Activated gamma-delta T cell (primary cell): Measurements from ENCODE around the gene CBX1.

Experiments
- DNase-seq: peaks from one replicate; lab custom pipeline; 2025; lab: John Stamatoyannopoulos, UW
- total RNA-seq, 2 donors: gene quantifications; one replicate each; lab custom pipeline; 2026; lab: John Stamatoyannopoulos, UW

The CBX1 gene
- total RNA-seq, result 53.0 to 53.5 reads per million in 2 donors

DNA sequence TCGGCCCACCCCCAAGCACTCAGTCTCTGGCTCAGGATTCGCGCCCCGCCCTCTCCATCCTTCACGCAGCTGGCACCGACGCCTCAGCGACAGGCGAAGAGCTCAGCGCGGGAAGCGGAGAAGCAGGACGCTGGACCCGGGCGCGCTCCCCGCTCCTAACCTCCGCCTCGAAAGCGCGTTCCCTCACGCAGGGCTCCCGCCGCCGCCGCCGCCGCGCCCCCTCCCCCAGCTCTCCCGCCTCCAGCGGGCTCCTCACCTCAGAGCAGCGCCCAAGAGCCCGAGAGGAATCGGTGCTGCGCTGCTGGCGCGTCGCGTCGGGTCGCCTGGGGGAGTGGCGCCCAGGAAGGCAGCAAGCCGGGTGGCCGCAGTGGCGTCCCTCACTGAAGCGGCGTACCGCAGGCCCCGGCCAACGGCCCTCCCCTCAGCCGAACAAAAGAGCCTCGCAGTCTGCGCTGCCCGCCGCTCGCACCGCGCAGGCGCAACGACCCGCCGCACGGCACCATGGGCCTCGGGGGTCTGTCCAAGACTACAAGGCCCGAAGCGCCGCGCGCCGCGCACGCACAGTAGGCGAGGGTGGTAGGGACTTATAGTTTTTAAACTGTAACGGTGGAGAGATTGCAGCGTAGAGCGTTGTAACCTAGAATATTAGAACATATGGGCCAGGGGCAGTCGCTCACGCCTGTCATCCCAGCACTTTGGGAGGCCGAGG, at the start of gene CBX1:
Gene CBX1 (minus strand): TSS at position 467 of the 709 bp plus-strand sequence. CDS start 24,474 bp downstream, outside the sequence.
- DNase-seq, result peak; percentile 96

DNA sequence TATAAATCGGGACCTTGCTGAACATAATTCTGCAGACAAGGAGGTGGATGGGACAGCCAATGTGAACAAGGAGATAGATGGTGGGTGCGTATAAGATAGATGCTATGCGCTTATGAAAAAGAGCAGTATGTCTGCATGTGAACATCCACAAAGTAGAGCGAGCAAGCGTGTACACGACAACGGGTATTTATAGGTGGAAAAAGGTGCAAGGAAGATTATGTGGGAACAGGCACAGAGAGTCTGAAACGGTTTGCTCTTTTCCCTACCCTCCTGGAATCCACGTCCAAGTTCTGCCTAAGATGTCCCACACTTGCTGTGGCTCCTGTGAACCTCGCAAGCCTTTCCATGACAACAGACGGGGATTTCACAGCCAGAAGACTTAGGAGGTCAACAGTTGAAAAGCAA, 49.3 kb upstream of the CBX1 start:
- no peak for DNase-seq

DNA sequence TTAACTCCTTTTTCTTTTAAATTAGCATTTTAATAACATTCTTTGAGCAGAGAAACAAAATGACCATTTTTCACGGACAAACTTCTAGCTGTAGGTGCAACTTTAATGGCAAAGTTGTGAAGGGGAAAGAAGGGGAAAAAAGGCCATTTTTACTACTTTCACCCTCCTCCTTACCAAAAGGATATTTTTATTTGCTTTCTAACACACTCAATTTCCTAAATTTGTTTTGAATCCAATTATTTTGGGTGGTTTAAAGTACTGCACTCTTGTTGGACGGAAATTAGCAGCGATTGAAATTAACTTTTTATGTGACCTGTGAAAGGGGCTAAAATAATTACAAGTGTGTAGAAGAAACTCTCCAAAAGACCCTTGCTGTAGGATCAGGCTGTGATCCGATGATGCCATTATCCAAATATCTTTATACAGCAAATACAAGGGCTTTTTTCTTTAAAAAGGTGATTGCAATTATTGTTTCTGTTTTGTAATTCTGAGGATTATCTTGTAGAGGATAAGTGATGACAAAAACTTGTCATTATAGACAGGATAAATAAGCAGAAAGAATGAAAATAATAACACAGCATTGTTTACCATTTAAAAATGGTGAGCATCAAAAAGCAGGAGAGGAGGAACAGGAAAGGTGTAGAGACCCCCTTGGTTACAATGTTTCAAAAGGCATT, 48.6 kb upstream of the CBX1 start:
- DNase-seq, result no peak

DNA sequence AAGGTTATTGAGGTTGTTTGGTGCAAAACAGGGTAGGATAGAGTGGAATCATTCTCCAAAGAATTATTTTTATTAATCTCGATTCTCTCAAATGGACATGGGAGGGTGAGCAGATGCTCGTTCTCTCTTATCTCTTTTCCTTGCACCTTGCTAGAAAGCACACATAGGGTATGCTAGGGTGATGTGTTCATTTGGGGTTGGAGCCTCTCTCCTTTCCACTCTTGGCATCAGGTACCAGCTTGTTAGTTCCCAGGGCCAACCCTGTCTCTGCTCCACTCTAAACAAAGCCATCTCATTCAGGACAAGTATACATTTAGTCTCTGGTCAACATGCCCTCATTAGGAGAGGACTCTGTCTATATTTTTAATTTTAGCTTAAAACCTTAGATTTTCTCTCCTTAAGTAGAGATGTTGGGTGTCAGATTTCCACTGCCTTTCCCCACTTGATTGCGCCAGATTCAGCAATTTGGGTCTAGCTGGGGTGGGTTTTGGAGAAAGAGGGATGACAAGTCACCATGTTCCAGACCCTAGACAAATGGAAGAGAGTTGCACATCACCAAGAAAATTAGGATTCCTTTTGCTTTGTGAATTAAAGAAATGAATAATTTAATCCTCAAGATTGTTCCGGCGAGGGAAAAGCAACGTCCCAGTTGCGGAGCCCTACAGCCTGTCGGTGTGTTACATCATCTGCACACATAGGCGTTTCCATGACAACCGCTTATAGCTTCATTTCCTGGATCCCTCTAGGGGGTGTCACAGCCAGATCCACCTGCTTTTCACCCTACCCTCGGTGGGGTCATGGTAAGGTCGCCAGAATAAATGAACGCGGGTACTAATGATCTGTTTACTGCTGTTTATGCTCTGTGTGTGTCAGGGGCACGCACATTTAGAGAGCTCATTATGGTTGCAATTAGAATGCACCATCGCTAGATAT, 47.8 kb upstream of the CBX1 start:
- no peak for DNase-seq

DNA sequence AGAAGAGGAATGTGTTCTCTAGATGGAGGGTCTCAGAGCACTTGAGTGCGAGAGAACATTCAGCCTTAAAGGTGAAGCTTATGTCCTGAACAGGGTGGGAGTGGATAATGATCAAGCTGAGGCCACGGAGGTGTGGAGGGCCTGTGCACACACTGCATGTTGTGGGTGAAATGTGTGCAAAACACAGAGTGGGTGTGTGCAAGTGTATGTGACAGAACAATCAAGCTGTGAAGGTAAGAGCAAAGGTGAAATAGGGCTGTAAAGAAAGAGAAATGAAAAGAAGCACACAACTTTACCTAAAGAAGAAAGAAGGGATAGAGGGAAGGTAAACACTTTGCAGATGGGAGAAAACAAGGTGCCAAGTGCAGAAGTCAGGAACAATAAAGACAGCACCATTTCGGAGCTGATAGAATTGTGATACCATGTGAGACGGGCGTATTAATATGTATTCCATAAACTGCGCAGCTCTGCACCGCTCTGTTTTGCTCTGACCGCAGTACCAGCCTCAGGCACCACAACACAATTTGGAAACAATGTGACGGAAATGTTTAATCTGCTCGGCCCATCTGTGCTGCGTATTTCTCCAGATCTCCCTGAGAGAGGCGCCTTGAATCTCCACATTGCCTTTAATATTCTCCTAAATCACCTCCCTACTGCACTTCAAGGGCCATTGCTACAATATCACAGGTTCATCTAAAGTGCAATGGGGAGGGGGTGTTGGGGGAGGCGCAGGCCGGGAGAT, 46.9 kb upstream of the CBX1 start:
- DNase-seq, result no peak

DNA sequence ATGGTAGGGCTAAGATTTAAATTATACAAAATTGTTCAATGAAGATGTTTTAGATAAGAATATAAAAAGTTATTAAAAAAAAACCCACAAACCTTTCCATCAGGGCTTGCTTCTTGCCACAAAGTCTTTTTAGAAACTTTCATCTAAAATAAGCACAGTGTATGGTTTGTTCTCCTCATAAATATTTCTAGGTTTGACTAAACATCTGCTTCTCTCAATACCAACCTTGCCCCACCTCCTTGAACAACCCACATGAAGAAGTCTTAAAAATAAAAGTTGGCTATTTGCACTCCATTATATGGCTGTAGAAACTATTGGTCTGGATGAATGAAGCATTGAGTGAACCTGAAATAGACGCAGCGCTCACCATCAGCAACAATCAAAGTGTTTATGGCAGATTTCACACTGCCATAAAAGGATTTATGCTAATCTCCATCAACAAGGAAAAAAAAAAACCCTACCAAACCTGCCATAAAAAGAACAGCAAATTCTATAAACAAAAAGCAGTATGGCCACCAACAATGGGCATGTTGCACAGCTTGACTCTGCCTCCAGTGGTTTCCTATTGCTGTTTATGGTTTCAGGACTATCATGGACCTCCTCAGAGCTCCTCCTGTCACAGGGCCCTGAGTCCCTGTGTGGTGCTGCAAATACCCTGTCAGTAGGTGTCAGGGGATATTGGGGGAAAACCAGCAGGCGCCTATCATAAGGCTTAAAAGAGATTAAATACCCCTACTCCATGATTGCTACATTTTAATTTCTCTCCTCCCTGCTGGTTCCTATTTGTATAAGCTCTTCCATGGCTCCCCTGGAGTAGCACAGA, 43.9 kb upstream of the CBX1 start:
- no peak for DNase-seq

DNA sequence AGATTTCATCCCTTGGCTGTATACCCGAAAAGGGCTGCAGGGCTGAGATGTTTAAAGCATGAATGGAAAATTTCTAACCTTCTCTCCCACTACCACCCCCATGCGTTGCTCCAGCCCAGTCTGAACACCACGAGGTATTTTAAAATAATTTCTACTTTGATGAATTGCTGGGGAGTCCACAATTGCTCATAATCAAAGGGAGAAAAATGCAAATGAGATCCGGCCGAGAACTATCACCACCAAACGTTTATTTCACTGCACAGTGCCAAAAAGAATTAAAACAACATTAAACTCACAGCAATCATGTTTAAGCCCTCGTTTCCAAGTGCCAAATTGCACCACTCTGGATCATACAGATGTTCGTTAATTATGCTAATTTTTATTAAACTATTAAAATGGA, 43.0 kb upstream of the CBX1 start:
- no peak for DNase-seq

DNA sequence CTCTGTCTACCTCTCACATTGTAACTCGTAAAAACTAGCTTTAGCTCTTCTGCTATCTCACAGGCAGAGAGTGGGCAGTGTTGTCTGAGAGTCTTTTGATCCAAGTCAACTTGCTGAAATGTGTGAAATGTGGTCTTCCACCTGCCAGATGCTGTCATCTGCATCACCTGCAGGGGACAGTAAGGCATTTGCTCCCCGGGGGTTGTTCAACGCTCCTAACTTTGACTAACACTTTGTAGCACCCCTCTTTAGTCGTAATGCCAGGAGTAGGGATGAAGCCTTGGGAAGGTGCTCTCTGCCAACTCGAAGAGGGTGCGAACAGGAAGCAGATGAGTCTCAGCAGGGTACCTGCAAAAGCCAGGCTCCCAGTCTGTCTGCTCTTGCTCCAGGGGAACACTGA, 42.4 kb upstream of the CBX1 start:
- no peak for DNase-seq

DNA sequence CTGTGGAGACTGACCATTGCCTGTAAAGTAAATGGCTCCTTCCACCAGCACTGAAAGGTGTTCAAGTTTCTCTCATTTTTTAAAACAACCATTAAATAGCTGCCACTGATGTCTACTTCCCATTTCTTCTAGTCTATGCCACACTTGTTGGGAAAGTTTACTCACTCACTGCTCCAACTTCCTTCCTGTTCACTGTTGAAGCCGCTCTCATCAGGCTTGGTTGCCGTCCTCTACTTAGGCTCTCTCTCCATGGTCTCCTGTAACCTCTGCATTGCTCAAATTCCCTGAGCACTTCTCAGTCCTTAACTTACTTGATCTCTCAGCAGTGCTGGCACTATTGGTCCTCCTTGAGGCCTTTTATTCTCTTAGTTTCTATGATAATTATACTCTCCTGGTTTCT, 38.7 kb upstream of the CBX1 start:
- no peak for DNase-seq

DNA sequence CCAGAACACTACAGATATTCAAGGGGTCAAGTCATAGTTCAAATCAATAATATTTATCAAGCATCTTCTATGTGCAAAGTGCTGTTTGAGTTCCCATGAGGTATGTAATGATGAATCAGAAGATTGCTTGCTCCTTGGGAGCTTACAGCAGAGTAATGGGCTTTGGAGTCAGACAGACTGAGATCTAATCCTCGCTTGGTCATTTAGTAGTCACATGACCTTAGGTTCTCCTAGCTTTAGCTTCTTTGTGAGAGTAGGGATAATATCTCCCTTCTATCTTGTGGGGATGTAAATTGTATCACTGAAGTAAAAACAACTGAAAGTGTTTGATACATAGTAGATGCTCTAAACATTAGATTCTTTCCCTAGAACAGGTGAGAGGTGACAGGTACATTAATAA, 36.4 kb upstream of the CBX1 start:
- no peak for DNase-seq

DNA sequence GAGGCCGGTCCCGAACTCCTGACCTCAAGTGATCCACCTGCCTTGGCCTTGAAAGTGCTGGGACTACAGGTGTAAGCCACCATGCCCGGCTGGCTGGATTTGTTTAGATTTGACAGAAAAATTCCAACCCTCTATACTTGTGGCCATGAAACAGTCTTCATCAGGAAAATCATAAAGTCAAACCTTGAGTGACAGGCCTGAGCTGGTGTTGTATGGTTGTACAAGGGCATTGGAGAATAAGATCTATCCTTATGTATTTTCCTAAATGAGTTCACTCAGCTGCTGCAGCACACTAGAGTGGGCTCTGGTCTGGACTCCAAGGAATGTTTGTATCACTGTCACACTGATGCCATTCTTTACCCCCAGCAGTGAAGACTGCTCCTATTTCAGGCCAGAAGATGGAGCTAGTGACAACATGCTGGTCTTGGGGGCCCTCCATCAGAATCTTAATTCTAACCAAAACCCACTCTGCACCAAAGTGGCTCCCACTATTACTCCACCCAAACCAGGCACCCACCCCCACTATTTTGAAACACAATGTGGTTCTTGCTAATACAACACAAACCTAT, 33.7 kb upstream of the CBX1 start:
- DNase-seq, result no peak

DNA sequence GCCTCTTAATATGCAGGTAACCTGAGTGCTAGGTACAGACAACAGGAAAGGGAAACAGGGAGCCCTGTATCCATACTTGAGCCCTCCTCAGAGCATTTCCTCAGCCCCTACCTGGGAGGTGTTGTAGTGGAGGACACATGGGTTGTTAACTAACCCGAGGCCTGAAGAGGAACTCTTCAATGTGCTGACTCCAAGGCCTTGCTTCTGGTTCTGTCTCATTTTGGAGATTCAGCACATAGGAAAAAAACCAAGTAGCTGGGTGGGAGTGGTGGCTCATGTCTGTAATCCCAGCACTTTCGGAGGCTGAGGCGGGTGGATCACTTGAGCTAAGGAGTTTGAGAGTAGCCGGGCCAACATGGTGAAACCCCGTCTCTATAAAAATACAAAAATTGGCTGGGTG, 31.1 kb upstream of the CBX1 start:
- DNase-seq, result no peak

DNA sequence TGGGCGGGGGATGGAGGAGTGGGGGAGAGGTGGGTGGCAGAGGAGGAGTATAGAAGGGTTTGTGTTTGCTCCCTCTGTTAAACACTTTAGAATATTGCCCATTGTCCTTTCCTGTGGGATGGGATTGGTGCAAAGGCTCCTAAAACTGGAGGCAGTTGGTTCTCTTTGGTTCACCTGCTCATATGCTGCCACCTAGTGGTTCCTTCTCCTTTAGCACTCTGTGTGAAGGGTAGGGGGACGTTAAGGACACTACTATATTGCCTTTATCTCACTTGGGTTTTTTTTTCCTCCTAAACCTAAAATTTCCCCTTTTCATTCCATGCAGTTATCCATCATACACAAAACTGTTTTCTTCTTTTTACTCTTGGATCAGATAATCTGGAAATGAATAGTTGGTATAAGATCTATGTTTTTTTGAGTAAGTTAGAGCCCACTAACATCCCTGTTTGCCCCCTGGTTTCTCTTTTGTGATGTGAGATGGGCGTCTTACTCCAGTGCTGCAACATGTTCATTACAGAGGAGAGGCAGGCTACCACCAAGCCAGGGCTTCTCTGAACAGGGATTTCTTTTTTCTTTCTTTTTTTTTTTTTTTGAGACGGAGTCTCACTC, 30.0 kb upstream of the CBX1 start:
- no peak for DNase-seq

DNA sequence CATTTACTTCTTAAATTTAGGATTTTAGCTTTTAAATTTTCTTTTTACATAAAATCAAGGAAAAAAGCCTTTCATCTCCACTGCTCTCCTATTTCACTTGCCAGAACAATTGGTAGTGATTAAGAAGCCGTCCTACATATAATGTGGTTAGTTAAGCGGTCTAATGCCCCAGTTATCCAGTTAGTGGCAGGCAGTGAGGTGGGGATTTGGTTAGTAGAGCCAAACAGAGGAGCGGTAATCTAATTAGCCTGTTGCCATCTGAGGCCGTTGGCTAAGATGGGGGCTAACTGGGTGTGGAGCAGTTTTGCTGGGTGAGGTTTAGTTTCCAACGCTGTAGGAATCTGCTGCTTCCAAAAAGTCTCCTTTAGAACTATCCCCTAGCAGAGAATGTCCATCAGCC, 28.7 kb upstream of the CBX1 start:
- no peak for DNase-seq

DNA sequence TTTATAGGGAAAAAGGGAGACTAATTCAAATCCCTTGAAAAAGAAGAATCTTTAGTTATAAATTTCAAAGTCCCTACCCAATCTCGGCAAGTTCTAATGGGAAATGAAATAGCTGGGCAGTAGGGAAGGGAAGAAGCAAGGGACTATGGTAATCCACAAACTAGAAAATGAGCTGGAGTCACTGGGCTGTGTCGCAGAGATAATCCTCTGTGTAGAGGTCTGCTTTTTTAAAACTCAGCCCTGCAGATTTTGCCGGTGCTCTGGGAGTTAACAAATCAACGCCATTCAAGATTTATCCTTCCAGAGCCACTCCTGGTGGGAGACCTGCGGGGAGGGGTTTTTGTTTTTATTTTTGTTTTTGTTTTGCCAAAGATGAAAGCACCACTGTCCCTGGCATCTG, 27.1 kb upstream of the CBX1 start:
- no peak for DNase-seq

DNA sequence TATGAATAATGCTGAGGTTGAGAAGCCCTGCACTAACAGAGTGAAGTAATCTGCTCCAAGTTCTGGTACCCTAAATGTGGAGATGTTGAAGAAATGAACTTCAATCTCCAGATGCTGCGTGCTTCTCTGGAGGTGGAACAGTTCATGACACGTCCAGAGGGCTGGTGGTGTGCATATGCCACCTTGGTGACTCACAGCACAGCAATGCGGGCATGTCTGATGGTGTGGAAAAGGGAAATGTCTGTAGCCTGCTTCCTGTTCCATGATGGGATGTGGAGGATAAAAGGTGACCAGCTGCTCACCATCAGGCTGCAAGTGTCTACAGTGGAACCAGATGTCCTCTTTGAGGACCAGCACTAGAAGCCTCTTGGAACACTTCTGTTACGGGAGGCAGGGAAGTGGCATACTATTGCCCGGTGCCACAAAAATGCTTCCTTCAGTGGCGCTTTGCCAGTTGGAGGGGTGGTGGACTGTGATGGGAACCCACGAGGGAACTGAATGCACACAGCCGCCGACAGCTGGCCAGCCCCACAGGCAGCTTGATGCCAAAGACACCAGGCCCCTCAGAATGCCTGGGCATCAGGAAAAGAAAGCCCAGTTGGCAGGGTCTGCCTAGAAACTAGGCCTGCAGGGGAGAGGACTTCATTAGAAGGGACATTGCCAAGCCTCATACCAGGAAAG, 26.2 kb upstream of the CBX1 start:
- DNase-seq, result no peak

DNA sequence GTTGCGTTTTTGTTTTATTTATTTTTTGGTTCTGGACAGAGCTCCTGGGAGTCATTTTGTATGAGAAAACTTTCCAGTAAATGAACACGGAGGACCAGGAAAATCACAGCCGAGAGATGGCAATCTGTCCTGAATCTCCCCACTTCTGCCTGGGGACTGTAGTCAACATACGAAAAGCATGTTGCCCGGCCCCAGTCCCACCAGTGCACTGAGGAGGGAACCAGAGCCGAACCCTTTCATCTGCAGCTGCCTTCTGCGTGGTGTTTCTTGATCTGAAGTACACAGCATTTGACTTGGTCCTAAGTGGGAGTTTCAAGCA, 25.2 kb upstream of the CBX1 start:
- DNase-seq, result no peak

DNA sequence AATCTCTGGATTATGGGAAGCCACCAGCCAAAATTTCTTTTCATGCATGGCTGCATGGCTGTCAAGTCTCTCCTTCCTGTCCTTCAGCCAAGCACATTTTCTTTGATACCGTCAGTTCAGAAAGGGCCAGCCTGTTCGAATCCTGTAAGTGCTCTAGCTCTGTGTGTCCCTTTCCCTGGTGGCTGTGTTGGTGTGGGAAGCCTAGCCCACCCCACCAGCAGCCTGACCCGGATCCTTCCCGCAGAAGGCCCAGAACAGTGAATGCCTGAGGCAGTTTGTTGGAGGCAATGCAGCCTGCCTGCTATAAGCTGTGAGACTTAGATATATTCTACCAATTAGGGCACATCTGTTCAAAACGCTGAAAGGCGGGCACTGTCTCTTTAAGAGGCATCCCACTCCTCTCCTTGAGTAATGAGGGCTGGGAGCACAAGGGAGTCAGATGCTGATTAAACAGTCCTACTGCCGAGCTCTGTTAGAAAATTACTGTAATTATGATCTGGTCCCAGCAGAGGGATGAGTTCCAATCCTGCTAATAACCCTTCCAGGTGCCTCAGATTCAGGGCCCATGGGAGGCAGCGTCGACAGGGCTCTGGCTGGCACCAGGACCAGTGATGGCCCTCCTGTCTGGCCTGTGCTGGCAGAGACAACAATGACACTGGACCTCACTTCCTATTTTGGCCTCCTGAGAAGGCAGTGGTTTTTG, 24.7 kb upstream of the CBX1 start:
- DNase-seq, result no peak

DNA sequence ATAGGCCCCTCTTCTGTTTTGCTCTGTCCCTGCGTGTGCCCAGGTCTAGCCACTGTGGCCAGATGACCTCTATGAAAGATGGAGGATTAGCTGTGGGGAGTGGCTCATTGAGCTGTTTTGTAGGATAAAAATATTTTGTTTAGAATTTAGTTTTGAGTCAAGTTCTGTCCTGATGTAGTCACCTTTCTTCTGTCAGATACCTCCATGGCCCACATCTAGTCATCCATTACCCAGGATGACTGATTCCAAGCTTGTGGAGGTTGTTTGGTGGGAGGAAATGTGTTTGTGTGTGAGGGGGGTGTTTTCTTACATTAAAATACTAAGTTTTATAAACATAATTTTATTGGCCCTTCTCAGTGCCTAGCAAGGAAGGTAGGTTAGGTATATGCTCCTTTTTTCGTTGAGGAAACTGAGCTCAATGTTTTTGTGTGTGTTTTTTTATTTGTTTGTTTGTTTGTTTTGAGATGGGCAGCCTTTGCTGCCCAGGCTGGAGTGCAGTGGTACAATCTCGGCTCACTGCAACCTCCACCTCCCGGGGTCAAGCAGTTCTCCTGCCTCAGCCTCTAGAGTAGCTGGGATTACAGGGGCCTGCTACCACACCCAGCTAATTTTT, 22.6 kb upstream of the CBX1 start:
- DNase-seq, result no peak
